ENCODE data around the gene PGAM4.

Gene PGAM4

DNA sequence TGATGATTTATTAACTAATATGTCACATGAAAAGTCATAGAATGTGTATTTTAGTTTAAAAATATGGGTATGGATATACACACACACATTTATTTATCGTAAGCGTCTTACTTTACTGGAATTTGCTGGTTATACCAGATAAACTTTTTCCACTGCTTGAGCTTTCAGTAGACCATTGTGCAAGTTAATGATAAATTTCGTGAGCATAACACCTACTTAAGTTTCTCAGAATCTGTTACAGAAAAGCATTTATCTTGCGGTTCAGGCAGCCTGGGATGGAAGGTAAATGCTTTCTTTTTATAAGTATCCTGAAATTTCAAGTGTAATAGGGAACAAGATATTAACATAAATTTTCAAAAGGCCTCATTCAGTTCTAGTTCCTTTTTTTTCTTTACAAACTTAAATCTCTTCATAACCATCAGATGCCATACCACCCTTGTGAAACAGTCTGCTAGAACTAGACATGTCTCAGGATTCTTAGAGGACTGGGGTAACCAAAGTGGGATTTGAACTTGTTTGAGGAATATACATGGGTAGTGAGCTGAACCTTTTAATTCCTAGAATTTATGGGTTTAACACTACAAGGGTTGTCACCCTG, 31.3 kb downstream of the PGAM4 start:
- no peak overlapping the region for H3K4me2 ChIP-seq (ENCODE audit: low read length)
- no peaks in the 10 kb centered on the region for H3K79me2 ChIP-seq (ENCODE audit: low read length)
- peaks cover 26% of the 10 kb centered on the region for H3K4me1 ChIP-seq (ENCODE audit: low read length)
- no peaks in the 10 kb centered on the region for H3K9me3 ChIP-seq (ENCODE audit: insufficient read depth, low read length)
- H4K20me1 ChIP-seq (ENCODE audit: insufficient read depth, low read length): no peaks in the 10 kb centered on the region
- no peaks in the 10 kb centered on the region for H3K27me3 ChIP-seq (ENCODE audit: low read depth, low read length)
- no peak overlapping the region for H3K9ac ChIP-seq (ENCODE audit: low read length)
- peak overlapping the region; percentile 30; the same call in 1 of the 2 replicates for H3K27ac ChIP-seq (ENCODE audit: low read length)
- no peak overlapping the region for H2AFZ ChIP-seq (ENCODE audit: low read depth, low read length)
- H3K36me3 ChIP-seq (replicated peaks; ENCODE audit: low read depth, low read length): no peaks in the 10 kb centered on the region
- TF ChIP-seq EZH2phosphoT487 (IDR thresholded peaks at IDR 0.05; ENCODE audit: low read depth) (no peak), CTCF (IDR thresholded peaks at IDR 0.05; ENCODE audit: low read depth, low read length) (no peak)
- no peak overlapping the region for H3K4me3 ChIP-seq (ENCODE audit: low read length)

- H3K9ac ChIP-seq (ENCODE audit: low read length): no peak overlapping the region
- H3K79me2 ChIP-seq (ENCODE audit: low read length): no peaks in the 10 kb centered on the region
- TF ChIP-seq CTCF (IDR thresholded peaks at IDR 0.05; ENCODE audit: low read depth, low read length) (no peak), EZH2phosphoT487 (IDR thresholded peaks at IDR 0.05; ENCODE audit: low read depth) (no peak)
- H3K27ac ChIP-seq (ENCODE audit: low read length): no peak overlapping the region
- no peaks in the 10 kb centered on the region for H4K20me1 ChIP-seq (ENCODE audit: insufficient read depth, low read length)
- H3K4me2 ChIP-seq (ENCODE audit: low read length): no peak overlapping the region
- no peaks in the 10 kb centered on the region for H3K9me3 ChIP-seq (ENCODE audit: insufficient read depth, low read length)
- no peak overlapping the region for H3K4me3 ChIP-seq (ENCODE audit: low read length)
- H3K27me3 ChIP-seq (ENCODE audit: low read depth, low read length): no peaks in the 10 kb centered on the region
- no peaks in the 10 kb centered on the region for H3K36me3 ChIP-seq (replicated peaks; ENCODE audit: low read depth, low read length)
- H2AFZ ChIP-seq (ENCODE audit: low read depth, low read length): no peak overlapping the region
- peaks cover 18% of the 10 kb centered on the region for H3K4me1 ChIP-seq (ENCODE audit: low read length)
Measured at GRCh38 chrX:77937291-77937690, 32.1 kb downstream of the PGAM4 start.

- H3K36me3 ChIP-seq (replicated peaks; ENCODE audit: low read depth, low read length): no peaks in the 10 kb centered on the region
- H3K27me3 ChIP-seq (ENCODE audit: low read depth, low read length): no peaks in the 10 kb centered on the region
- no peaks in the 10 kb centered on the region for H3K9me3 ChIP-seq (ENCODE audit: insufficient read depth, low read length)
- no peak overlapping the region for H3K4me3 ChIP-seq (ENCODE audit: low read length)
- TF ChIP-seq CTCF (IDR thresholded peaks at IDR 0.05; ENCODE audit: low read depth, low read length): no peak
- TF ChIP-seq EZH2phosphoT487 (IDR thresholded peaks at IDR 0.05; ENCODE audit: low read depth): no peak
- no peak overlapping the region for H3K9ac ChIP-seq (ENCODE audit: low read length)
- H3K79me2 ChIP-seq (ENCODE audit: low read length): no peaks in the 10 kb centered on the region
- H4K20me1 ChIP-seq (ENCODE audit: insufficient read depth, low read length): no peaks in the 10 kb centered on the region
- H3K27ac ChIP-seq (ENCODE audit: low read length): no peak overlapping the region
- H3K4me1 ChIP-seq (ENCODE audit: low read length): peaks cover 18% of the 10 kb centered on the region
- no peak overlapping the region for H3K4me2 ChIP-seq (ENCODE audit: low read length)
- no peak overlapping the region for H2AFZ ChIP-seq (ENCODE audit: low read depth, low read length)
Measured at GRCh38 chrX:77936299-77936698, 33.1 kb downstream of the PGAM4 start.

GRCh38 chrX:77935886-77936285, 33.6 kb downstream of the PGAM4 start:
- Histone ChIP-seq H3K27ac (ENCODE audit: low read length) (no peak overlapping the region), H3K79me2 (ENCODE audit: low read length) (no peaks in the 10 kb centered on the region), H3K9me3 (ENCODE audit: insufficient read depth, low read length) (no peaks in the 10 kb centered on the region), H3K36me3 (replicated peaks; ENCODE audit: low read depth, low read length) (no peaks in the 10 kb centered on the region), H4K20me1 (ENCODE audit: insufficient read depth, low read length) (no peaks in the 10 kb centered on the region), H3K27me3 (ENCODE audit: low read depth, low read length) (no peaks in the 10 kb centered on the region), H3K4me1 (ENCODE audit: low read length) (peaks cover 18% of the 10 kb centered on the region), H2AFZ (ENCODE audit: low read depth, low read length) (no peak overlapping the region), H3K4me2 (ENCODE audit: low read length) (no peak overlapping the region), H3K9ac (ENCODE audit: low read length) (no peak overlapping the region), H3K4me3 (ENCODE audit: low read length) (no peak overlapping the region)
- no peak for TF ChIP-seq CTCF (IDR thresholded peaks at IDR 0.05; ENCODE audit: low read depth, low read length)
- TF ChIP-seq EZH2phosphoT487 (IDR thresholded peaks at IDR 0.05; ENCODE audit: low read depth): no peak

Measured in OCI-LY3 (cell line).